ENCODE results near the gene GRHL1. TPM values are rescaled to one million over a fixed set of nuclear protein-coding genes. Genes with fewer than 3 reads are reported as not detected.

Gene GRHL1
- total RNA-seq, 6 experiments from 2014 or later: 3.5 to 11.2 (median 6.2) TPM

DNA sequence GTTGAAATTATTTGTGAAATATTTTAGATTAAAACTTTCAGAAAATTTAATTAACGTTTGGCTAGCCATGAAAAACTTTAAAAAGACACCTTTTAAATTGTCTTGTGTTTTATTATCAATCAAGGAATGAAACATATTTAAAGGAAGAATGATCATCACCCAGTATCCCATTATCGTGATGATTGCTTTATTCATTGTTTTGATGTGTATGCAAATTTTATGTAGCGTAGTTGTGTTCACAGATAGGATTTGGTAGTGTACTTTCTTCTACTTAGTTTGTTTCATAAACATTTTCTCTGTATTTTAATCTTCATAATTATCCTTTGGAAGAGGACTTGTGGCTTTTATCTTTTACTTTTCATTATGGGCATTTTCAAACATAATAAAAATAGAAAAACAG, 7.8 kb downstream of the GRHL1 start:
- ATAC-seq (no peak), DNase-seq (no peak)
- Histone ChIP-seq H3K4me1 (peaks cover 0 to 4% (median 1%) of the 10 kb centered on the region in 4 donors), H3K9me3 (no peaks in the 10 kb centered on the region), H3K27me3 (no peaks in the 10 kb centered on the region), H3K4me3 (no peak overlapping the region), H3K36me3 (peaks cover 0 to 20% (median 5%) of the 10 kb centered on the region in 4 donors), H3K27ac (no peak overlapping the region)
- intact Hi-C loops (cut with DNase I): no loop called here
- TF ChIP-seq, protein P1, sequence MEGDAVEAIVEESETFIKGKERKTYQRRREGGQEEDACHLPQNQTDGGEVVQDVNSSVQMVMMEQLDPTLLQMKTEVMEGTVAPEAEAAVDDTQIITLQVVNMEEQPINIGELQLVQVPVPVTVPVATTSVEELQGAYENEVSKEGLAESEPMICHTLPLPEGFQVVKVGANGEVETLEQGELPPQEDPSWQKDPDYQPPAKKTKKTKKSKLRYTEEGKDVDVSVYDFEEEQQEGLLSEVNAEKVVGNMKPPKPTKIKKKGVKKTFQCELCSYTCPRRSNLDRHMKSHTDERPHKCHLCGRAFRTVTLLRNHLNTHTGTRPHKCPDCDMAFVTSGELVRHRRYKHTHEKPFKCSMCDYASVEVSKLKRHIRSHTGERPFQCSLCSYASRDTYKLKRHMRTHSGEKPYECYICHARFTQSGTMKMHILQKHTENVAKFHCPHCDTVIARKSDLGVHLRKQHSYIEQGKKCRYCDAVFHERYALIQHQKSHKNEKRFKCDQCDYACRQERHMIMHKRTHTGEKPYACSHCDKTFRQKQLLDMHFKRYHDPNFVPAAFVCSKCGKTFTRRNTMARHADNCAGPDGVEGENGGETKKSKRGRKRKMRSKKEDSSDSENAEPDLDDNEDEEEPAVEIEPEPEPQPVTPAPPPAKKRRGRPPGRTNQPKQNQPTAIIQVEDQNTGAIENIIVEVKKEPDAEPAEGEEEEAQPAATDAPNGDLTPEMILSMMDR (IDR thresholded peaks at IDR 0.05): no peak
- TF ChIP-seq POLR2A (IDR thresholded peaks at IDR 0.05): no peak
- WGBS (ENCODE audit: insufficient coverage, low coverage, low lambda C conversion rate, missing lambda C conversion rate): 92% methylated on average over 3 of the region's 3 CpGs

- Histone ChIP-seq H3K36me3 (peaks cover 0 to 31% (median 9%) of the 10 kb centered on the region in 4 donors), H3K9me3 (no peaks in the 10 kb centered on the region), H3K27me3 (no peaks in the 10 kb centered on the region), H3K4me3 (no peak overlapping the region), H3K27ac (no peak overlapping the region), H3K4me1 (no peaks in the 10 kb centered on the region)
- DNase-seq (no peak), ATAC-seq (no peak)
- WGBS (ENCODE audit: insufficient coverage, low coverage, low lambda C conversion rate, missing lambda C conversion rate): 81% methylated on average over 10 of the region's 10 CpGs
- intact Hi-C loops (cut with DNase I): no loop called here
- TF ChIP-seq POLR2A (IDR thresholded peaks at IDR 0.05): no peak
- TF ChIP-seq, protein P1 (IDR thresholded peaks at IDR 0.05): no peak
Measured at GRCh38 chr2:9961013-9961412, 9.5 kb downstream of the GRHL1 start.

GRCh38 chr2:9964334-9964980, 13.0 kb downstream of the GRHL1 start:
- H3K27ac ChIP-seq: no peak overlapping the region
- intact Hi-C loops (cut with DNase I): no loop called here
- H3K4me3 ChIP-seq: no peak overlapping the region
- peaks cover 0 to 35% (median 9%) of the 10 kb centered on the region in 4 donors for H3K36me3 ChIP-seq
- 78% methylated on average over 7 of the region's 7 CpGs for WGBS (ENCODE audit: insufficient coverage, low coverage, low lambda C conversion rate, missing lambda C conversion rate)
- H3K4me1 ChIP-seq: no peaks in the 10 kb centered on the region
- DNase-seq (peak in 2 of 3 donors; percentile 60 to 82), ATAC-seq (peak; percentile 21 to 78 (median 45))
- TF ChIP-seq POLR2A (IDR thresholded peaks at IDR 0.05): no peak
- TF ChIP-seq, protein P1 (IDR thresholded peaks at IDR 0.05): no peak
- no peaks in the 10 kb centered on the region for H3K9me3 ChIP-seq
- no peaks in the 10 kb centered on the region for H3K27me3 ChIP-seq

DNA sequence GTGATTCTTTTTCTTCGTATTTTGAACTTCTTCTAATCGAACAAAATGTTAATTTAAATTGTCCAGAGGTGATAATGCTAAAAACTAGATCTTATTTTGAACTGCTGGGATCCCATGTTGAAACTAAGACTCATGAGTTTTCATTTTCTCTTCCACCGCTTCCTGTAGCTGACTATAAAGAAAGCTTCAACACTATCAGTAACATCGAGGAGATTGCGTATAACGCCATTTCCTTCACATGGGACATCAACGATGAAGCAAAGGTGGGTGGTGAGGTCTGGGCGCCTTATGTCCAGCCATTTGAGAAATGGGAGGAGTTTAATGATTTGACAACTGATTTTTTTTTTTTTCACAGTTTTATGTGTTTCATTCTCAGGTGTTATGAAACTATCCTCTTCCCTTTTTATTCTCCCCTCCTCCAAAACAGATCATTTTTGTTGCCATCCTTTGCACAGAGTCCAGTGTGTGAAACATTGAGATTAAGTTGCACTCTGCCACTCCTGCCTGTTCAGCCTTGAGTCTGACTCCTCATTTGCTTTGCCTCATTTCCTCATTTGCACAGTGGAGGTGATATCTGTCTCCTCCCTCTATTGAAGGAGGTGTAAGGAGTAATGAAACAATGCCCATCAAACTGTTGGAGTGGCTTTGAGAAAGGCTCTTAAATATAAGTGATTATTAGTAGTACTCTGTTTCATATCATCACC, 13.8 kb downstream of the GRHL1 start:
- Histone ChIP-seq H3K36me3 (peaks cover 0 to 35% (median 10%) of the 10 kb centered on the region in 4 donors), H3K4me1 (no peaks in the 10 kb centered on the region), H3K9me3 (no peaks in the 10 kb centered on the region), H3K27me3 (no peaks in the 10 kb centered on the region), H3K27ac (no peak overlapping the region), H3K4me3 (no peak overlapping the region)
- DNase-seq: no peak
- ATAC-seq: no peak
- WGBS (ENCODE audit: insufficient coverage, low coverage, low lambda C conversion rate, missing lambda C conversion rate): 76% methylated on average over 8 of the region's 8 CpGs
- intact Hi-C loops (cut with DNase I): no loop called here
- TF ChIP-seq POLR2A (IDR thresholded peaks at IDR 0.05): no peak
- TF ChIP-seq, protein P1 (IDR thresholded peaks at IDR 0.05): no peak
